Measurements from ENCODE around the gene CELF4.

Gene CELF4

GRCh38 chr18:37544713-37545112 is 20.9 kb downstream of the CELF4 start:
- no peak for DNase-seq (ENCODE audit: insufficient read length, low spot score)
- FAIRE-seq: no peak

GRCh38 chr18:37544217-37544616 is 21.4 kb downstream of the CELF4 start:
- DNase-seq (ENCODE audit: insufficient read length, low spot score): no peak

More at GRCh38 chr18:37544713-37545112, 20.9 kb downstream of the CELF4 start:
- TF ChIP-seq POLR2AphosphoS5 (IDR thresholded peaks at IDR 0.05; ENCODE audit: low read depth, low read length): no peak
- TF ChIP-seq POU2F2 (IDR thresholded peaks at IDR 0.05; ENCODE audit: low read depth, low read length): no peak
- no peak for TF ChIP-seq POLR2A (IDR thresholded peaks at IDR 0.05; ENCODE audit: low read depth, low read length)
- no peak for TF ChIP-seq SPI1 (IDR thresholded peaks at IDR 0.05; ENCODE audit: low read depth, low read length)
- no peak for TF ChIP-seq TAF1 (IDR thresholded peaks at IDR 0.05; ENCODE audit: low read depth, low read length)
- no peak for TF ChIP-seq PAX5 (IDR thresholded peaks at IDR 0.05; ENCODE audit: insufficient read depth, low read length, severe bottlenecking)

GRCh38 chr18:37543321-37543720 is 22.3 kb downstream of the CELF4 start:
- DNase-seq (ENCODE audit: insufficient read length, low spot score) (no peak), FAIRE-seq (no peak)
- TF ChIP-seq PAX5 (IDR thresholded peaks at IDR 0.05; ENCODE audit: insufficient read depth, low read length, severe bottlenecking): no peak
- no peak for TF ChIP-seq SPI1 (IDR thresholded peaks at IDR 0.05; ENCODE audit: low read depth, low read length)
- no peak for TF ChIP-seq POLR2AphosphoS5 (IDR thresholded peaks at IDR 0.05; ENCODE audit: low read depth, low read length)
- TF ChIP-seq POU2F2 (IDR thresholded peaks at IDR 0.05; ENCODE audit: low read depth, low read length): no peak
- no peak for TF ChIP-seq TAF1 (IDR thresholded peaks at IDR 0.05; ENCODE audit: low read depth, low read length)
- no peak for TF ChIP-seq POLR2A (IDR thresholded peaks at IDR 0.05; ENCODE audit: low read depth, low read length)

More at GRCh38 chr18:37544217-37544616, 21.4 kb downstream of the CELF4 start:
- TF ChIP-seq TAF1 (IDR thresholded peaks at IDR 0.05; ENCODE audit: low read depth, low read length) (no peak), POU2F2 (IDR thresholded peaks at IDR 0.05; ENCODE audit: low read depth, low read length) (no peak), PAX5 (IDR thresholded peaks at IDR 0.05; ENCODE audit: insufficient read depth, low read length, severe bottlenecking) (no peak), POLR2AphosphoS5 (IDR thresholded peaks at IDR 0.05; ENCODE audit: low read depth, low read length) (no peak), POLR2A (IDR thresholded peaks at IDR 0.05; ENCODE audit: low read depth, low read length) (no peak)
- FAIRE-seq: no peak

- no peak for DNase-seq (ENCODE audit: insufficient read length, low spot score)
- FAIRE-seq: no peak
- TF ChIP-seq SPI1 (IDR thresholded peaks at IDR 0.05; ENCODE audit: low read depth, low read length) (no peak), POLR2AphosphoS5 (IDR thresholded peaks at IDR 0.05; ENCODE audit: low read depth, low read length) (no peak), POU2F2 (IDR thresholded peaks at IDR 0.05; ENCODE audit: low read depth, low read length) (no peak), POLR2A (IDR thresholded peaks at IDR 0.05; ENCODE audit: low read depth, low read length) (no peak), PAX5 (IDR thresholded peaks at IDR 0.05; ENCODE audit: insufficient read depth, low read length, severe bottlenecking) (no peak), TAF1 (IDR thresholded peaks at IDR 0.05; ENCODE audit: low read depth, low read length) (no peak)
These were observed 24.1 kb downstream of the CELF4 start for GRCh38 chr18:37541517-37541916.

- FAIRE-seq: no peak
- DNase-seq (ENCODE audit: insufficient read length, low spot score): no peak
These were observed 25.0 kb downstream of the CELF4 start for GRCh38 chr18:37540424-37541138.

GRCh38 chr18:37539236-37539635 is 26.4 kb downstream of the CELF4 start:
- FAIRE-seq (no peak), DNase-seq (ENCODE audit: insufficient read length, low spot score) (no peak)
- TF ChIP-seq POLR2AphosphoS5 (IDR thresholded peaks at IDR 0.05; ENCODE audit: low read depth, low read length) (no peak), SPI1 (IDR thresholded peaks at IDR 0.05; ENCODE audit: low read depth, low read length) (no peak), PAX5 (IDR thresholded peaks at IDR 0.05; ENCODE audit: insufficient read depth, low read length, severe bottlenecking) (no peak), TAF1 (IDR thresholded peaks at IDR 0.05; ENCODE audit: low read depth, low read length) (no peak), POU2F2 (IDR thresholded peaks at IDR 0.05; ENCODE audit: low read depth, low read length) (no peak), POLR2A (IDR thresholded peaks at IDR 0.05; ENCODE audit: low read depth, low read length) (no peak)

More at GRCh38 chr18:37540424-37541138, 25.0 kb downstream of the CELF4 start:
- TF ChIP-seq POLR2AphosphoS5 (IDR thresholded peaks at IDR 0.05; ENCODE audit: low read depth, low read length) (no peak), TAF1 (IDR thresholded peaks at IDR 0.05; ENCODE audit: low read depth, low read length) (no peak), SPI1 (IDR thresholded peaks at IDR 0.05; ENCODE audit: low read depth, low read length) (no peak), POU2F2 (IDR thresholded peaks at IDR 0.05; ENCODE audit: low read depth, low read length) (no peak), PAX5 (IDR thresholded peaks at IDR 0.05; ENCODE audit: insufficient read depth, low read length, severe bottlenecking) (no peak)

GRCh38 chr18:37538526-37539205 is 26.9 kb downstream of the CELF4 start:
- no peak for FAIRE-seq
- DNase-seq (ENCODE audit: insufficient read length, low spot score): no peak
- TF ChIP-seq TAF1 (IDR thresholded peaks at IDR 0.05; ENCODE audit: low read depth, low read length) (no peak), POU2F2 (IDR thresholded peaks at IDR 0.05; ENCODE audit: low read depth, low read length) (no peak), SPI1 (IDR thresholded peaks at IDR 0.05; ENCODE audit: low read depth, low read length) (no peak), POLR2A (IDR thresholded peaks at IDR 0.05; ENCODE audit: low read depth, low read length) (no peak), PAX5 (IDR thresholded peaks at IDR 0.05; ENCODE audit: insufficient read depth, low read length, severe bottlenecking) (no peak), POLR2AphosphoS5 (IDR thresholded peaks at IDR 0.05; ENCODE audit: low read depth, low read length) (no peak)

- FAIRE-seq: peak; percentile 69
These were observed 27.6 kb downstream of the CELF4 start for GRCh38 chr18:37537868-37538525.

GRCh38 chr18:37536656-37537055 is 28.9 kb downstream of the CELF4 start:
- DNase-seq (ENCODE audit: insufficient read length, low spot score) (no peak), FAIRE-seq (no peak)
- TF ChIP-seq TAF1 (IDR thresholded peaks at IDR 0.05; ENCODE audit: low read depth, low read length) (no peak), POU2F2 (IDR thresholded peaks at IDR 0.05; ENCODE audit: low read depth, low read length) (no peak), SPI1 (IDR thresholded peaks at IDR 0.05; ENCODE audit: low read depth, low read length) (no peak), PAX5 (IDR thresholded peaks at IDR 0.05; ENCODE audit: insufficient read depth, low read length, severe bottlenecking) (no peak), POLR2AphosphoS5 (IDR thresholded peaks at IDR 0.05; ENCODE audit: low read depth, low read length) (no peak), POLR2A (IDR thresholded peaks at IDR 0.05; ENCODE audit: low read depth, low read length) (no peak)

More at GRCh38 chr18:37537868-37538525, 27.6 kb downstream of the CELF4 start:
- TF ChIP-seq PAX5 (IDR thresholded peaks at IDR 0.05; ENCODE audit: insufficient read depth, low read length, severe bottlenecking) (no peak), SPI1 (IDR thresholded peaks at IDR 0.05; ENCODE audit: low read depth, low read length) (no peak), POLR2AphosphoS5 (IDR thresholded peaks at IDR 0.05; ENCODE audit: low read depth, low read length) (no peak), TAF1 (IDR thresholded peaks at IDR 0.05; ENCODE audit: low read depth, low read length) (no peak), POLR2A (IDR thresholded peaks at IDR 0.05; ENCODE audit: low read depth, low read length) (no peak), POU2F2 (IDR thresholded peaks at IDR 0.05; ENCODE audit: low read depth, low read length) (no peak)
- peak; percentile 80 for DNase-seq (ENCODE audit: insufficient read length, low spot score)

All from GM12891 (cell line).